ENCODE results near the gene REEP6.

DNA sequence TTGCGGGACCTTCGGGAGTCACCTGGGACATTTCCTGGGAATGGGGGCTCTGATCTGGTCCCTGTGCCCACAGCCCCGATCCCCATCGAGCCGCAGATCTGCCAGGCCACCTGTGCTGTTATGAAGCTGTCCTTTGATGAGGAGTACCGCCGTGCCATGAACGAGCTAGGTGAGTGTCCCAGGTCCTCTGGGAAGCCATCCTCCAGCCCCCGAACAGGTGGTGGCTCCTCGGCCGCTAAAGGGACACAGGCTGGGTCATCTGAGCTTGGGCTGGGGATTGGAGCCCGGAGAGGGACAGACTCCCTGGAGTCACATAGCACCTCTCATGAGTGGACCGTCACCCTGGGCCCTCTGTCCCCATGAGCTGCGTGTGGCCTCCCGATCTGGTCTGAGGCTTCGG, 33.1 kb upstream of the REEP6 start:
- TF ChIP-seq, protein P1, sequence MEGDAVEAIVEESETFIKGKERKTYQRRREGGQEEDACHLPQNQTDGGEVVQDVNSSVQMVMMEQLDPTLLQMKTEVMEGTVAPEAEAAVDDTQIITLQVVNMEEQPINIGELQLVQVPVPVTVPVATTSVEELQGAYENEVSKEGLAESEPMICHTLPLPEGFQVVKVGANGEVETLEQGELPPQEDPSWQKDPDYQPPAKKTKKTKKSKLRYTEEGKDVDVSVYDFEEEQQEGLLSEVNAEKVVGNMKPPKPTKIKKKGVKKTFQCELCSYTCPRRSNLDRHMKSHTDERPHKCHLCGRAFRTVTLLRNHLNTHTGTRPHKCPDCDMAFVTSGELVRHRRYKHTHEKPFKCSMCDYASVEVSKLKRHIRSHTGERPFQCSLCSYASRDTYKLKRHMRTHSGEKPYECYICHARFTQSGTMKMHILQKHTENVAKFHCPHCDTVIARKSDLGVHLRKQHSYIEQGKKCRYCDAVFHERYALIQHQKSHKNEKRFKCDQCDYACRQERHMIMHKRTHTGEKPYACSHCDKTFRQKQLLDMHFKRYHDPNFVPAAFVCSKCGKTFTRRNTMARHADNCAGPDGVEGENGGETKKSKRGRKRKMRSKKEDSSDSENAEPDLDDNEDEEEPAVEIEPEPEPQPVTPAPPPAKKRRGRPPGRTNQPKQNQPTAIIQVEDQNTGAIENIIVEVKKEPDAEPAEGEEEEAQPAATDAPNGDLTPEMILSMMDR (IDR thresholded peaks at IDR 0.05), result no peak
- TF ChIP-seq POLR2AphosphoS5 (IDR thresholded peaks at IDR 0.05; ENCODE audit: low read depth, low read length), result 0 out of 2 replicates have a peak, but pooled peaks have one; percentile 42

Data from Panc1 (cell line).